Uterus (tissue), 2 donors: Measurements from ENCODE around the gene TEX11.

Experiments
- CTCF ChIP-seq, 4 experiments: fragments of 200-600 bp in 2 of 4; fragments of 450-650 bp in 2 of 4; sonication (generic) in 2 of 4; IDR thresholded peaks; one replicate each; pipeline ENCODE4 v1.5.1; 2016 to 2019; ENCODE audit warnings: antibody characterized with exemption in 4 of 4, mild to moderate bottlenecking in 2 of 4, moderate library complexity in 1 of 4
- POLR2A ChIP-seq, 2 donors: fragments of 450-650 bp; IDR thresholded peaks; one replicate each; pipeline ENCODE4 v1.6.1; 2016; ENCODE audit warnings: antibody characterized with exemption in 2 of 2, mild to moderate bottlenecking in 1 of 2, moderate library complexity in 1 of 2

GRCh38 chrX:70527053-70527452 is 381.5 kb downstream of the TEX11 start:
- TF ChIP-seq CTCF (IDR thresholded peaks at IDR 0.05) = no peak
- TF ChIP-seq POLR2A (IDR thresholded peaks at IDR 0.05) = no peak
